MM.1S (cell line): ENCODE results near the gene KATNBL1.

ENCODE experiments used
- DNase-seq: peaks from one replicate; pipeline ENCODE4 v3.0.0-alpha.2; 2015
- H2AFZ ChIP-seq: fragments of 300-600 bp; sonication (generic); 2 replicates; pipeline ENCODE4 v1.6.0; 2016; ENCODE audit warnings: antibody characterized with exemption, low read length
- H3F3A ChIP-seq: fragments of 300-600 bp; sonication (generic); 2 replicates; pipeline ENCODE4 v1.6.1; 2016; ENCODE audit warnings: mild to moderate bottlenecking, antibody characterized with exemption, low read length, moderate library complexity, mixed read lengths; ENCODE audit not compliant: insufficient read depth
- H3K27ac ChIP-seq: fragments of 300-600 bp; sonication (generic); 2 replicates; pipeline ENCODE4 v1.5.1; 2016; ENCODE audit warnings: mild to moderate bottlenecking, low read length
- H3K27me3 ChIP-seq: fragments of 300-600 bp; sonication (generic); replicated peaks from 2 replicates; pipeline ENCODE4 v1.6.0; 2016; ENCODE audit warnings: low read length; ENCODE audit not compliant: insufficient read depth
- H3K36me3 ChIP-seq: fragments of 300-600 bp; sonication (generic); replicated peaks from 2 replicates; pipeline ENCODE4 v1.6.1; 2016; ENCODE audit warnings: mild to moderate bottlenecking, low read length, mixed read lengths; ENCODE audit not compliant: insufficient read depth
- H3K4me1 ChIP-seq: fragments of 300-600 bp; sonication (generic); 2 replicates; pipeline ENCODE4 v1.6.1; 2016; ENCODE audit warnings: low read length, mixed read lengths
- H3K4me2 ChIP-seq: fragments of 300-600 bp; sonication (generic); 2 replicates; pipeline ENCODE4 v1.6.0; 2016; ENCODE audit warnings: low read depth, low read length
- H3K4me3 ChIP-seq: fragments of 300-600 bp; sonication (generic); 2 replicates; pipeline ENCODE4 v1.5.1; 2016; ENCODE audit warnings: low read length, mixed read lengths
- H3K79me2 ChIP-seq: fragments of 300-600 bp; sonication (generic); 2 replicates; pipeline ENCODE4 v1.6.1; 2016; ENCODE audit warnings: mixed run types, low read length, mixed read lengths
- H3K9ac ChIP-seq: fragments of 300-600 bp; sonication (generic); 2 replicates; pipeline ENCODE4 v1.6.1; 2016; ENCODE audit warnings: low read length, mixed read lengths
- H3K9me2 ChIP-seq: fragments of 300-600 bp; sonication (generic); replicated peaks from 2 replicates; pipeline ENCODE4 v1.6.1; 2016; ENCODE audit warnings: mild to moderate bottlenecking, low read length, mixed read lengths; ENCODE audit not compliant: insufficient read depth
- H3K9me3 ChIP-seq: fragments of 300-600 bp; sonication (generic); replicated peaks from 2 replicates; pipeline ENCODE4 v1.6.1; 2016; ENCODE audit warnings: mild to moderate bottlenecking, low read length, mixed read lengths; ENCODE audit not compliant: insufficient read depth
- H4K20me1 ChIP-seq: fragments of 300-600 bp; sonication (generic); 2 replicates; pipeline ENCODE4 v1.6.1; 2016; ENCODE audit warnings: mild to moderate bottlenecking, low read length, moderate library complexity, mixed read lengths; ENCODE audit not compliant: insufficient read depth
- EZH2 ChIP-seq: fragments of 300-600 bp; sonication (generic); optimal IDR thresholded peaks from 2 replicates; pipeline ENCODE3; 2017; ENCODE audit warnings: low read depth, mild to moderate bottlenecking, antibody characterized with exemption, low read length, mixed read lengths
- EZH2phosphoT487 ChIP-seq: fragments of 300-600 bp; sonication (generic); IDR thresholded peaks from 2 replicates; pipeline ENCODE4 v1.6.1; 2018; ENCODE audit warnings: antibody characterized with exemption, low read length
- TF ChIP-seq, protein P1 (sequence below): fragments of 300-600 bp; sonication (generic); IDR thresholded peaks from 2 replicates; pipeline ENCODE4 v1.5.1; 2016; ENCODE audit warnings: antibody characterized with exemption, low read length, mixed read lengths

Gene KATNBL1

DNA sequence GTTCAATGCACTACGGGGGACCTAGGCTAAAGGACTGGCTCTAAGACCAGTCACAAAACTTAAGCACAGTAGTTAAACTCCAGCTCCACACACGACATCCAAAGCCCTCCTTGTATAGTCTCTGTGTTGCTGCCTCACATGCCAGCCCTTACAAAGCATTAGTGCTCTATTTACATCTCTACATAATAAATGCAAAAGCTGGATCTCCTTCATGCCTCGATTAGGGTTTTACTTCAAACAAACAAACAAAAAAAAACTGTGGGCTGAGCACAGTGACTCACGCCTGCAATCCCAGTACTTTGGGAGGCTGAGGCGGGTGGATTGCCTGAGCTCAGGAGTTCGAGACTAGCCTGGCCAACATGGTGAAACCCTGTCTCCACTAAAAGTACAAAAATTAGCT lies 98.4 kb downstream of the KATNBL1 start:
- Histone ChIP-seq H3K9me2 (no peaks in the 10 kb centered on the region), H3K9ac (no peak overlapping the region), H3K4me2 (no peak overlapping the region), H3K27ac (no peak overlapping the region), H2AFZ (no peak overlapping the region), H3K4me3 (no peak overlapping the region), H3K27me3 (no peaks in the 10 kb centered on the region), H4K20me1 (no peaks in the 10 kb centered on the region), H3F3A (no peaks in the 10 kb centered on the region), H3K4me1 (no peaks in the 10 kb centered on the region), H3K79me2 (no peaks in the 10 kb centered on the region), H3K36me3 (no peaks in the 10 kb centered on the region), H3K9me3 (no peaks in the 10 kb centered on the region)
- TF ChIP-seq, protein P1, sequence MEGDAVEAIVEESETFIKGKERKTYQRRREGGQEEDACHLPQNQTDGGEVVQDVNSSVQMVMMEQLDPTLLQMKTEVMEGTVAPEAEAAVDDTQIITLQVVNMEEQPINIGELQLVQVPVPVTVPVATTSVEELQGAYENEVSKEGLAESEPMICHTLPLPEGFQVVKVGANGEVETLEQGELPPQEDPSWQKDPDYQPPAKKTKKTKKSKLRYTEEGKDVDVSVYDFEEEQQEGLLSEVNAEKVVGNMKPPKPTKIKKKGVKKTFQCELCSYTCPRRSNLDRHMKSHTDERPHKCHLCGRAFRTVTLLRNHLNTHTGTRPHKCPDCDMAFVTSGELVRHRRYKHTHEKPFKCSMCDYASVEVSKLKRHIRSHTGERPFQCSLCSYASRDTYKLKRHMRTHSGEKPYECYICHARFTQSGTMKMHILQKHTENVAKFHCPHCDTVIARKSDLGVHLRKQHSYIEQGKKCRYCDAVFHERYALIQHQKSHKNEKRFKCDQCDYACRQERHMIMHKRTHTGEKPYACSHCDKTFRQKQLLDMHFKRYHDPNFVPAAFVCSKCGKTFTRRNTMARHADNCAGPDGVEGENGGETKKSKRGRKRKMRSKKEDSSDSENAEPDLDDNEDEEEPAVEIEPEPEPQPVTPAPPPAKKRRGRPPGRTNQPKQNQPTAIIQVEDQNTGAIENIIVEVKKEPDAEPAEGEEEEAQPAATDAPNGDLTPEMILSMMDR, result no peak
- TF ChIP-seq EZH2phosphoT487 (no peak), EZH2 (no peak)
- no peak for DNase-seq

DNA sequence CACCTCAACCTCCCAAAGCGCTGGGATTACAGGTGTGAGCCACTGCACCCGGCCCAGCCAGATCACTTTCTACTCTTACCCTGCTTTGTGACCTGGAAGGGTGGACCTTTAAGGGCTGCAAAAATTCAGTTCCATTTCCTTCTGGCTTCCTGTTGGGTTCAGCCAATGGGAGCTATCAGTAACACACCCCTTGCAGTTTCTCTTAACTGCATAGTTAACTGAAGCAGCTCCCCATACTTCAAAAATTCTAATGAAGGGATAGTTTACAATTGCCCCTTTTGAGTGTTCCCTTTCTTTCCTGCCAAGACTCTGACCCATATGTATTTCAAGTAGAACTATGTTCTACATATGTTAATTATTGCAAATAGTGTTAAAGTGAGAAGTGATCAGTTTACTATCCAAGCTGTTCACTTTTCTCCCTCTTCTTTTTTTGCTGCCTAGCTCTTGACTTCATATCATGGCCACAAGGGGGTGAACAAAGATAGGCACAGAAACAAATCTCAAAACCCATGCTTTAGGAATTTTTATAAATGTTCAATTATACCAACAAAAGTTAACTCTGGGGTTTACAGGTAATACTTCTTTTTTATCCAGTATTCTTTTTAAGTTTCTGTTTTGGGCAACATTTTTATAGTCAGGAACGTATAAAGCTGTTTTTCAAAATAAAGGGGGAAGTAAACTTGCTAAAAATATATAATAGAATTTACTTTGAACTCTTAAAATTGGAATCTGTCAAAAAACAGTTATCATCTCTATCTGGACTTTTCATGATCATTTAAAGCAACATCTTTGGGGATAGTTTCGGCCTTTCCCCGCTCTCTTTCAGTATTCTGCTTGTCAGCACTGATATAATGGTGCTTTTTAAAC lies 99.9 kb downstream of the KATNBL1 start:
- no peaks in the 10 kb centered on the region for H3K79me2 ChIP-seq
- H2AFZ ChIP-seq, result no peak overlapping the region
- no peaks in the 10 kb centered on the region for H3K36me3 ChIP-seq
- H3K4me2 ChIP-seq, result no peak overlapping the region
- no peak overlapping the region for H3K27ac ChIP-seq
- H3K9ac ChIP-seq, result no peak overlapping the region
- H3K9me3 ChIP-seq, result no peaks in the 10 kb centered on the region
- no peaks in the 10 kb centered on the region for H3F3A ChIP-seq
- no peaks in the 10 kb centered on the region for H4K20me1 ChIP-seq
- no peaks in the 10 kb centered on the region for H3K27me3 ChIP-seq
- no peak overlapping the region for H3K4me3 ChIP-seq
- DNase-seq, result no peak
- TF ChIP-seq, protein P1, result peak; percentile 56
- no peak for TF ChIP-seq EZH2phosphoT487
- H3K9me2 ChIP-seq, result no peaks in the 10 kb centered on the region
- no peaks in the 10 kb centered on the region for H3K4me1 ChIP-seq

DNA sequence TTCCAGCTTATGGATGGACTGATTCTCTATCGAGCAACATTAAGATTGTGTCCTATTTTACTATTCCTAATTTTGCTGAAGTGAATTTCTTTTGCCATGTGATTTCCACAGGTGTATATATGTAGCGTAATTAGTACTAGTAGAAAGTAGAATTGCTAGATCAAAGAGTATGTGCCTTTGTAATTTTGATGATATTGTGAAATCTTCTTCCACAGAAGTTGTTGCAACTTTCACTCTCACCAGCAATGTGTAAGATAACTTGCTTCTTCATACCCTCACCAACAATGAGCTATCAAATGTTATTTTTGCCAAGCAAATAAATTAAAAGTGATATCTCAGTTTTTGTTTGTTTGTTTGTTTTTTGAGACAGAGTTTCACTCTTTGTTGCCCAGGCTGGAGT lies 102.6 kb downstream of the KATNBL1 start:
- Histone ChIP-seq H3K36me3 (no peaks in the 10 kb centered on the region), H3F3A (0 out of 2 replicates have a peak, but pooled peaks cover under 1% of the 10 kb centered on the region), H3K27me3 (no peaks in the 10 kb centered on the region), H3K9me2 (no peaks in the 10 kb centered on the region), H3K4me1 (peaks cover 6% of the 10 kb centered on the region; the same call in 1 of the 2 replicates), H2AFZ (no peak overlapping the region), H3K9ac (no peak overlapping the region), H3K9me3 (no peaks in the 10 kb centered on the region), H4K20me1 (no peaks in the 10 kb centered on the region), H3K27ac (no peak overlapping the region), H3K4me2 (no peak overlapping the region), H3K4me3 (no peak overlapping the region), H3K79me2 (peaks cover 8% of the 10 kb centered on the region)
- no peak for DNase-seq
- no peak for TF ChIP-seq EZH2phosphoT487
- TF ChIP-seq, protein P1, result no peak
- no peak for TF ChIP-seq EZH2
